HG02970 (cell line): ENCODE results near the gene PCDH12.

Experiments used
- ATAC-seq: cut with Tn5 transposase; IDR thresholded peaks from one replicate; pipeline ENCODE4 v1.9.1; 2021; ENCODE audit warnings: mild to moderate bottlenecking, moderate library complexity, moderate number of reproducible peaks; ENCODE audit not compliant: unreplicated experiment, low FRiP score

The PCDH12 gene

GRCh38 chr5:141958113-141958512 is at the start of gene PCDH12:
Gene PCDH12, minus strand, starts transcription at chr5:141958202. Its CDS starts 351 bp downstream, at chr5:141957851.
- no peak for ATAC-seq

- ATAC-seq = no peak
Measured at GRCh38 chr5:142007237-142007544, 49.2 kb upstream of the PCDH12 start.

- ATAC-seq = no peak
Measured at GRCh38 chr5:142006363-142007236, 48.6 kb upstream of the PCDH12 start.

- no peak for ATAC-seq
Measured at GRCh38 chr5:142003266-142003800, 45.3 kb upstream of the PCDH12 start.

GRCh38 chr5:142000704-142001484 is 42.9 kb upstream of the PCDH12 start:
- no peak for ATAC-seq

GRCh38 chr5:142000173-142000572 is 42.2 kb upstream of the PCDH12 start:
- ATAC-seq = no peak

GRCh38 chr5:141997358-141997960 is 39.5 kb upstream of the PCDH12 start:
- ATAC-seq = no peak

GRCh38 chr5:141995656-141996055 is 37.7 kb upstream of the PCDH12 start:
- ATAC-seq = no peak

- ATAC-seq = no peak
Measured at GRCh38 chr5:141994511-141995136, 36.6 kb upstream of the PCDH12 start.

- no peak for ATAC-seq
Measured at GRCh38 chr5:141992349-141992963, 34.5 kb upstream of the PCDH12 start.

- ATAC-seq = no peak
Measured at GRCh38 chr5:141989720-141990119, 31.7 kb upstream of the PCDH12 start.

- no peak for ATAC-seq
Measured at GRCh38 chr5:141986072-141986471, 28.1 kb upstream of the PCDH12 start.

GRCh38 chr5:141982626-141983025 is 24.6 kb upstream of the PCDH12 start:
- ATAC-seq = no peak

- no peak for ATAC-seq
Measured at GRCh38 chr5:141978389-141978788, 20.4 kb upstream of the PCDH12 start.

GRCh38 chr5:141976176-141976575 is 18.2 kb upstream of the PCDH12 start:
- ATAC-seq = no peak

GRCh38 chr5:141973871-141974595 is 16.0 kb upstream of the PCDH12 start:
- ATAC-seq = no peak

GRCh38 chr5:141969783-141970771 is 12.1 kb upstream of the PCDH12 start:
- ATAC-seq = peak; percentile 37

GRCh38 chr5:141968914-141969608 is 11.1 kb upstream of the PCDH12 start, which contains the start of gene RNF14:
Gene RNF14, plus strand, starts transcription at chr5:141969105. Its CDS starts 4,484 bp downstream, at chr5:141973589.
- peak; percentile 91 for ATAC-seq
